Activated CD4-positive, alpha-beta T cell treated with anti-CD3 and anti-CD28 coated beads for 4 hours (primary cell): ENCODE measurements around the gene SETD7.
"Not testable (repeated sequence)": the region's sequence is repeated elsewhere in the genome, so short reads cannot be mapped to it uniquely, and the experiment has no call there.

Experiments used
- DNase-seq, 2 donors: peaks; one replicate each; pipeline ENCODE4 v3.0.0-alpha.2; 2020

The SETD7 gene

GRCh38 chr4:139506774-139507173 lies 49.2 kb downstream of the SETD7 start:
- no peak for DNase-seq

GRCh38 chr4:139503622-139504166 lies 52.3 kb downstream of the SETD7 start:
- no peak for DNase-seq

- DNase-seq: no peak
Measured at GRCh38 chr4:139501927-139502899, 53.8 kb downstream of the SETD7 start.

GRCh38 chr4:139501527-139501926 lies 54.5 kb downstream of the SETD7 start:
- DNase-seq: no peak

- no peak for DNase-seq
Measured at GRCh38 chr4:139501117-139501516, 54.9 kb downstream of the SETD7 start.

GRCh38 chr4:139499186-139499585 lies 56.8 kb downstream of the SETD7 start:
- no peak for DNase-seq

GRCh38 chr4:139493176-139493575 lies 62.8 kb downstream of the SETD7 start:
- no peak for DNase-seq

- no peak for DNase-seq
Measured at GRCh38 chr4:139492429-139492828, 63.6 kb downstream of the SETD7 start.

GRCh38 chr4:139489638-139490037 lies 66.4 kb downstream of the SETD7 start:
- DNase-seq: no peak

- DNase-seq: no peak
Measured at GRCh38 chr4:139488442-139488841, 67.6 kb downstream of the SETD7 start.

- no peak for DNase-seq
Measured at GRCh38 chr4:139484783-139485311, 71.2 kb downstream of the SETD7 start.

- DNase-seq: no peak
Measured at GRCh38 chr4:139483000-139483399, 73.0 kb downstream of the SETD7 start.

- DNase-seq: no peak
Measured at GRCh38 chr4:139481465-139481864, 74.6 kb downstream of the SETD7 start.

- no peak for DNase-seq
Measured at GRCh38 chr4:139476363-139476762, 79.7 kb downstream of the SETD7 start.

GRCh38 chr4:139472852-139473251 lies 83.2 kb downstream of the SETD7 start:
- no peak for DNase-seq

- no peak for DNase-seq
Measured at GRCh38 chr4:139470997-139471665, 84.9 kb downstream of the SETD7 start.

- no peak for DNase-seq
Measured at GRCh38 chr4:139470295-139470694, 85.7 kb downstream of the SETD7 start.

GRCh38 chr4:139469869-139470268 lies 86.2 kb downstream of the SETD7 start:
- DNase-seq: no peak

GRCh38 chr4:139469216-139469615 lies 86.8 kb downstream of the SETD7 start:
- no peak for DNase-seq

GRCh38 chr4:139468756-139469155 lies 87.3 kb downstream of the SETD7 start:
- DNase-seq: not testable (repeated sequence)

GRCh38 chr4:139465922-139466321 lies 90.1 kb downstream of the SETD7 start:
- no peak for DNase-seq

- DNase-seq: not testable (repeated sequence)
Measured at GRCh38 chr4:139464512-139464911, 91.5 kb downstream of the SETD7 start.

GRCh38 chr4:139461022-139461628 lies 94.9 kb downstream of the SETD7 start:
- no peak for DNase-seq
